SK-N-SH (cell line): ENCODE results near the gene OSGIN1. TPM values are rescaled to one million over a fixed set of nuclear protein-coding genes. Genes with fewer than 3 reads are reported as not detected.

Experiments
- CTCF ChIA-PET: fragments of 300-600, 350-600 bp; formaldehyde crosslinking; extraction: SDS; loops from one replicate; lab custom pipeline; 2021; lab: Yijun Ruan, JAX
- POLR2A ChIA-PET: fragments of 350-600 bp; sonication (Branson Sonifier 250); formaldehyde crosslinking; extraction: SDS; loops from one replicate; lab custom pipeline; 2020; ENCODE audit warnings: antibody characterized with exemption, inconsistent platforms; lab: Yijun Ruan, JAX
- DNase-seq: peaks from one replicate; pipeline ENCODE4 v3.0.0; 2012
- H2AFZ ChIP-seq: fragments of 200-600 bp; sonication (generic); 2 replicates; pipeline ENCODE4 v1.8.1; 2016; ENCODE audit warnings: antibody characterized with exemption, mild to moderate bottlenecking, low read depth
- H3F3A ChIP-seq: fragments of 200-600 bp; sonication (generic); replicated peaks from 2 replicates; pipeline ENCODE3; 2016; ENCODE audit warnings: antibody characterized with exemption, mild to moderate bottlenecking; ENCODE audit not compliant: insufficient read depth
- H3K27ac ChIP-seq, 2 experiments: fragments of 200-500 bp in 1 of 2; fragments of 200-600 bp in 1 of 2; sonication (Bioruptor generic) in 1 of 2; sonication (generic), shearing (Covaris generic) in 1 of 2; 2 replicates each; pipeline versions ENCODE4 v1.5.1 to v1.6.1; 2014 to 2016; ENCODE audit warnings: low read depth in 2 of 2, inconsistent platforms in 1 of 2, low read length in 1 of 2, mild to moderate bottlenecking in 1 of 2, mixed read lengths in 1 of 2
- H3K27me3 ChIP-seq: fragments of 200-600 bp; sonication (generic), shearing (Covaris generic); 2 replicates; pipeline ENCODE4 v1.6.1; 2016; ENCODE audit warnings: mixed run types; ENCODE audit not compliant: insufficient read depth
- H3K36me3 ChIP-seq, 2 experiments: fragments of 200-500 bp in 1 of 2; fragments of 200-600 bp in 1 of 2; sonication (Bioruptor generic) in 1 of 2; sonication (generic) in 1 of 2; replicated peaks in 1 of 2; 2 replicates each; pipeline versions ENCODE3 to v1.5.1; 2014 to 2016; ENCODE audit warnings: low read length in 1 of 2, mild to moderate bottlenecking in 1 of 2; ENCODE audit not compliant: insufficient read depth in 2 of 2, control insufficient read depth in 1 of 2
- H3K4me1 ChIP-seq, 2 experiments: fragments of 200-500 bp in 1 of 2; fragments of 200-600 bp in 1 of 2; sonication (Bioruptor generic) in 1 of 2; sonication (generic), shearing (Covaris generic) in 1 of 2; 2 replicates each; pipeline versions ENCODE4 v1.5.1 to v1.6.1; 2014 to 2016; ENCODE audit warnings: low read depth in 1 of 2, low read length in 1 of 2, mixed run types in 1 of 2; ENCODE audit not compliant: insufficient read depth in 2 of 2, control insufficient read depth in 1 of 2
- H3K4me2 ChIP-seq: fragments of 200-600 bp; sonication (generic), shearing (Covaris generic); 2 replicates; pipeline ENCODE4 v1.6.1; 2017; ENCODE audit warnings: mixed run types
- H3K4me3 ChIP-seq, 2 experiments: fragments of 200-500 bp in 1 of 2; fragments of 200-600 bp in 1 of 2; sonication (Bioruptor generic) in 1 of 2; sonication (generic), shearing (Covaris generic) in 1 of 2; 2 replicates each; pipeline versions ENCODE4 v1.5.1 to v1.8.1; 2014 to 2016; ENCODE audit warnings: low read depth in 2 of 2, inconsistent platforms in 1 of 2, low read length in 1 of 2, mild to moderate bottlenecking in 1 of 2, mixed read lengths in 1 of 2, moderate library complexity in 1 of 2
- H3K79me2 ChIP-seq: fragments of 200-600 bp; sonication (generic); 2 replicates; pipeline ENCODE4 v1.8.1; 2017; ENCODE audit warnings: mild to moderate bottlenecking; ENCODE audit not compliant: insufficient read depth
- H3K9ac ChIP-seq: fragments of 200-600 bp; sonication (generic); 2 replicates; pipeline ENCODE4 v1.6.1; 2017; ENCODE audit warnings: mixed run types
- H3K9me2 ChIP-seq: fragments of 200-600 bp; sonication (generic); 2 replicates; pipeline ENCODE4 v1.6.1; 2017; ENCODE audit warnings: mixed run types
- H3K9me3 ChIP-seq: fragments of 200-600 bp; sonication (generic); 2 replicates; pipeline ENCODE4 v1.6.1; 2017; ENCODE audit warnings: mixed run types, mild to moderate bottlenecking, moderate library complexity
- H4K20me1 ChIP-seq: fragments of 200-600 bp; sonication (generic); 2 replicates; pipeline ENCODE4 v1.6.1; 2017; ENCODE audit warnings: mild to moderate bottlenecking, mixed run types; ENCODE audit not compliant: insufficient read depth
- CHD2 ChIP-seq: fragments of 150-350 bp; IDR thresholded peaks from 2 replicates; pipeline ENCODE4 v1.6.1; 2018; ENCODE audit warnings: low read length; ENCODE audit not compliant: partially characterized antibody
- FOXM1 ChIP-seq: IDR thresholded peaks from 2 replicates; pipeline ENCODE4 v1.4.0; 2012; ENCODE audit warnings: low read depth, mild to moderate bottlenecking
- MEF2A ChIP-seq: IDR thresholded peaks from 2 replicates; pipeline ENCODE4 v1.4.0; 2012; ENCODE audit warnings: low read depth, borderline replicate concordance
- NRF1 ChIP-seq: IDR thresholded peaks from 2 replicates; pipeline ENCODE4 v1.6.1; 2012; ENCODE audit warnings: low read depth, mild to moderate bottlenecking, low read length
- PBX3 ChIP-seq: IDR thresholded peaks from 2 replicates; pipeline ENCODE4; 2012
- RCOR1 ChIP-seq: fragments of 150-350 bp; IDR thresholded peaks from 2 replicates; pipeline ENCODE4 v1.6.1; 2017; ENCODE audit warnings: antibody characterized with exemption, low read length
- RXRA ChIP-seq: IDR thresholded peaks from 2 replicates; pipeline ENCODE4 v1.4.0; 2012; ENCODE audit warnings: low read depth, mild to moderate bottlenecking, borderline replicate concordance
- SIN3A ChIP-seq: IDR thresholded peaks from 2 replicates; pipeline ENCODE4 v1.6.1; 2012; ENCODE audit warnings: low read depth, mild to moderate bottlenecking, low read length, moderate library complexity, borderline replicate concordance
- SMC3 ChIP-seq: IDR thresholded peaks from 2 replicates; pipeline ENCODE4 v1.6.1; 2012; ENCODE audit warnings: low read depth, low read length, improper control_type of control experiment
- TAF1 ChIP-seq: IDR thresholded peaks from 2 replicates; pipeline ENCODE4 v1.6.1; 2012; ENCODE audit warnings: low read depth, mild to moderate bottlenecking, low read length, moderate library complexity, borderline replicate concordance
- TCF12 ChIP-seq: IDR thresholded peaks from 2 replicates; pipeline ENCODE4 v1.4.0; 2012
- USF2 ChIP-seq: fragments of 150-350 bp; IDR thresholded peaks from 2 replicates; pipeline ENCODE4 v1.6.1; 2017; ENCODE audit warnings: antibody characterized with exemption, low read length, low read depth, borderline replicate concordance
- YY1 ChIP-seq: IDR thresholded peaks from 2 replicates; pipeline ENCODE4 v1.4.0; 2012; ENCODE audit warnings: low read depth, mild to moderate bottlenecking
- WGBS: methylation state at CpG from one replicate; pipeline ENCODE4 v1.1.6; 2017; ENCODE audit warnings: low lambda C conversion rate; 5-methylcytosine and 5-hydroxymethylcytosine counted together
- polyA plus RNA-seq, 3 experiments: library from polyadenylated mRNA; depleted of rRNA; stranded (reverse); fragments of >200 nt; gene quantifications; 2 replicates each; pipeline ENCODE4 v1.2.3, GENCODE V29; 2012
- TF ChIP-seq, protein P1 (sequence below): fragments of 200-600 bp; sonication (generic); IDR thresholded peaks from 2 replicates; pipeline ENCODE4 v1.6.1; 2017; ENCODE audit warnings: antibody characterized with exemption, mild to moderate bottlenecking, moderate library complexity
- TF ChIP-seq, protein P2 (sequence below): IDR thresholded peaks from 2 replicates; pipeline ENCODE4 v1.4.0; 2012; ENCODE audit warnings: low read depth, borderline replicate concordance
- TF ChIP-seq, protein P3 (sequence below): IDR thresholded peaks from 2 replicates; pipeline ENCODE4 v1.4.0; 2012; ENCODE audit warnings: low read depth

The OSGIN1 gene
- polyA plus RNA-seq, 1 of the 3 experiments (the other 2 are of a cell fraction): 4.8 TPM

GRCh38 chr16:83917152-83918120 lies 35.6 kb upstream of the OSGIN1 start:
- Histone ChIP-seq H3K4me3 (no peak overlapping the region), H3K9me3 (no peaks in the 10 kb centered on the region), H3K27me3 (no peaks in the 10 kb centered on the region), H3K4me1 (no peaks in the 10 kb centered on the region), H3K79me2 (no peaks in the 10 kb centered on the region)
- no peak for TF ChIP-seq RCOR1
- TF ChIP-seq, protein P1, sequence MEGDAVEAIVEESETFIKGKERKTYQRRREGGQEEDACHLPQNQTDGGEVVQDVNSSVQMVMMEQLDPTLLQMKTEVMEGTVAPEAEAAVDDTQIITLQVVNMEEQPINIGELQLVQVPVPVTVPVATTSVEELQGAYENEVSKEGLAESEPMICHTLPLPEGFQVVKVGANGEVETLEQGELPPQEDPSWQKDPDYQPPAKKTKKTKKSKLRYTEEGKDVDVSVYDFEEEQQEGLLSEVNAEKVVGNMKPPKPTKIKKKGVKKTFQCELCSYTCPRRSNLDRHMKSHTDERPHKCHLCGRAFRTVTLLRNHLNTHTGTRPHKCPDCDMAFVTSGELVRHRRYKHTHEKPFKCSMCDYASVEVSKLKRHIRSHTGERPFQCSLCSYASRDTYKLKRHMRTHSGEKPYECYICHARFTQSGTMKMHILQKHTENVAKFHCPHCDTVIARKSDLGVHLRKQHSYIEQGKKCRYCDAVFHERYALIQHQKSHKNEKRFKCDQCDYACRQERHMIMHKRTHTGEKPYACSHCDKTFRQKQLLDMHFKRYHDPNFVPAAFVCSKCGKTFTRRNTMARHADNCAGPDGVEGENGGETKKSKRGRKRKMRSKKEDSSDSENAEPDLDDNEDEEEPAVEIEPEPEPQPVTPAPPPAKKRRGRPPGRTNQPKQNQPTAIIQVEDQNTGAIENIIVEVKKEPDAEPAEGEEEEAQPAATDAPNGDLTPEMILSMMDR: no peak
- TF ChIP-seq SMC3: no peak
- no peak for TF ChIP-seq TAF1
- TF ChIP-seq FOXM1: no peak
- TF ChIP-seq, protein P2, sequence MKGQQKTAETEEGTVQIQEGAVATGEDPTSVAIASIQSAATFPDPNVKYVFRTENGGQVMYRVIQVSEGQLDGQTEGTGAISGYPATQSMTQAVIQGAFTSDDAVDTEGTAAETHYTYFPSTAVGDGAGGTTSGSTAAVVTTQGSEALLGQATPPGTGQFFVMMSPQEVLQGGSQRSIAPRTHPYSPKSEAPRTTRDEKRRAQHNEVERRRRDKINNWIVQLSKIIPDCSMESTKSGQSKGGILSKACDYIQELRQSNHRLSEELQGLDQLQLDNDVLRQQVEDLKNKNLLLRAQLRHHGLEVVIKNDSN: no peak
- no peak for TF ChIP-seq SIN3A
- TF ChIP-seq PBX3: no peak
- TF ChIP-seq MEF2A: no peak
- TF ChIP-seq, protein P3, sequence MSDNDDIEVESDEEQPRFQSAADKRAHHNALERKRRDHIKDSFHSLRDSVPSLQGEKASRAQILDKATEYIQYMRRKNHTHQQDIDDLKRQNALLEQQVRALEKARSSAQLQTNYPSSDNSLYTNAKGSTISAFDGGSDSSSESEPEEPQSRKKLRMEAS: no peak
- TF ChIP-seq TCF12: no peak
- no peak for TF ChIP-seq NRF1
- TF ChIP-seq YY1: no peak
- TF ChIP-seq RXRA: no peak
- TF ChIP-seq USF2: no peak
- no peak for TF ChIP-seq CHD2
- TF ChIP-seq, all 33 proteins: peak for 0
- WGBS: 94% methylated on average over 38 of the region's 51 CpGs
- no peak overlapping the region for H3K27ac ChIP-seq
- H2AFZ ChIP-seq: no peak overlapping the region
- ChIA-PET POLR2A (no interaction called here), CTCF (no interaction called here)
- no peaks in the 10 kb centered on the region for H3F3A ChIP-seq
- peaks cover 5 to 47% of the 10 kb centered on the region in 2 experiments for H3K36me3 ChIP-seq
- no peak overlapping the region for H3K9ac ChIP-seq
- no peak overlapping the region for H3K4me2 ChIP-seq
- no peak for DNase-seq
- H3K9me2 ChIP-seq: no peaks in the 10 kb centered on the region
- H4K20me1 ChIP-seq: no peaks in the 10 kb centered on the region
